ENCODE measurements around the gene CRIP2.

The CRIP2 gene

GRCh38 chr14:105444859-105445258, 29.8 kb upstream of the CRIP2 start:
- WGBS (ENCODE audit: insufficient coverage, insufficient read length) = no CpG with 5 or more reads among the region's 17 CpGs
- peaks cover 26% of the 10 kb centered on the region for H3K36me3 ChIP-seq (ENCODE audit: control insufficient read depth, insufficient read depth, low read length)
- no peak for DNase-seq (ENCODE audit: low read depth, low spot score)
- H3K4me1 ChIP-seq (ENCODE audit: control insufficient read depth, insufficient read depth, low read length) = no peaks in the 10 kb centered on the region; the same call in 1 of the 2 replicates
- H3K9me3 ChIP-seq (ENCODE audit: control insufficient read depth, insufficient read depth, low read length) = no peaks in the 10 kb centered on the region
- no peak overlapping the region for H3K27ac ChIP-seq (ENCODE audit: low read length)
- H3K4me3 ChIP-seq (ENCODE audit: low read length) = no peak overlapping the region
- no peaks in the 10 kb centered on the region for H3K27me3 ChIP-seq (ENCODE audit: control insufficient read depth, insufficient read depth, low read length)

GRCh38 chr14:105445290-105445689, 29.3 kb upstream of the CRIP2 start:
- H3K4me1 ChIP-seq (ENCODE audit: control insufficient read depth, insufficient read depth, low read length) = no peaks in the 10 kb centered on the region; the same call in 1 of the 2 replicates
- no peak overlapping the region for H3K4me3 ChIP-seq (ENCODE audit: low read length)
- H3K27me3 ChIP-seq (ENCODE audit: control insufficient read depth, insufficient read depth, low read length) = no peaks in the 10 kb centered on the region
- H3K27ac ChIP-seq (ENCODE audit: low read length) = no peak overlapping the region
- no CpG with 5 or more reads among the region's 24 CpGs for WGBS (ENCODE audit: insufficient coverage, insufficient read length)
- H3K36me3 ChIP-seq (ENCODE audit: control insufficient read depth, insufficient read depth, low read length) = peaks cover 30% of the 10 kb centered on the region
- H3K9me3 ChIP-seq (ENCODE audit: control insufficient read depth, insufficient read depth, low read length) = no peaks in the 10 kb centered on the region
- DNase-seq (ENCODE audit: low read depth, low spot score) = no peak

- Histone ChIP-seq H3K9me3 (ENCODE audit: control insufficient read depth, insufficient read depth, low read length) (no peaks in the 10 kb centered on the region), H3K27ac (ENCODE audit: low read length) (no peak overlapping the region), H3K4me3 (ENCODE audit: low read length) (no peak overlapping the region), H3K36me3 (ENCODE audit: control insufficient read depth, insufficient read depth, low read length) (peaks cover 37% of the 10 kb centered on the region), H3K4me1 (ENCODE audit: control insufficient read depth, insufficient read depth, low read length) (no peaks in the 10 kb centered on the region; the same call in 1 of the 2 replicates), H3K27me3 (ENCODE audit: control insufficient read depth, insufficient read depth, low read length) (no peaks in the 10 kb centered on the region)
- WGBS (ENCODE audit: insufficient coverage, insufficient read length) = no CpG with 5 or more reads among the region's 26 CpGs
- DNase-seq (ENCODE audit: low read depth, low spot score) = no peak
These were observed 28.4 kb upstream of the CRIP2 start for GRCh38 chr14:105445901-105446845.

- no peaks in the 10 kb centered on the region; the same call in 1 of the 2 replicates for H3K4me1 ChIP-seq (ENCODE audit: control insufficient read depth, insufficient read depth, low read length)
- H3K27ac ChIP-seq (ENCODE audit: low read length) = no peak overlapping the region
- H3K4me3 ChIP-seq (ENCODE audit: low read length) = no peak overlapping the region
- H3K27me3 ChIP-seq (ENCODE audit: control insufficient read depth, insufficient read depth, low read length) = no peaks in the 10 kb centered on the region
- DNase-seq (ENCODE audit: low read depth, low spot score) = no peak
- WGBS (ENCODE audit: insufficient coverage, insufficient read length) = no CpG with 5 or more reads among the region's 14 CpGs
- H3K9me3 ChIP-seq (ENCODE audit: control insufficient read depth, insufficient read depth, low read length) = no peaks in the 10 kb centered on the region
- H3K36me3 ChIP-seq (ENCODE audit: control insufficient read depth, insufficient read depth, low read length) = peaks cover 40% of the 10 kb centered on the region
These were observed 27.6 kb upstream of the CRIP2 start for GRCh38 chr14:105446971-105447370.

- Histone ChIP-seq H3K4me3 (ENCODE audit: low read length) (no peak overlapping the region), H3K27ac (ENCODE audit: low read length) (no peak overlapping the region), H3K36me3 (ENCODE audit: control insufficient read depth, insufficient read depth, low read length) (peaks cover 37% of the 10 kb centered on the region), H3K27me3 (ENCODE audit: control insufficient read depth, insufficient read depth, low read length) (no peaks in the 10 kb centered on the region), H3K9me3 (ENCODE audit: control insufficient read depth, insufficient read depth, low read length) (no peaks in the 10 kb centered on the region), H3K4me1 (ENCODE audit: control insufficient read depth, insufficient read depth, low read length) (no peaks in the 10 kb centered on the region; the same call in 1 of the 2 replicates)
- no CpG with 5 or more reads among the region's 31 CpGs for WGBS (ENCODE audit: insufficient coverage, insufficient read length)
- DNase-seq (ENCODE audit: low read depth, low spot score) = no peak
These were observed 26.7 kb upstream of the CRIP2 start for GRCh38 chr14:105447651-105448640.

GRCh38 chr14:105448706-105449111, 25.9 kb upstream of the CRIP2 start:
- DNase-seq (ENCODE audit: low read depth, low spot score) = peak; percentile 52
- WGBS (ENCODE audit: insufficient coverage, insufficient read length) = no CpG with 5 or more reads among the region's 16 CpGs
- Histone ChIP-seq H3K27ac (ENCODE audit: low read length) (no peak overlapping the region), H3K36me3 (ENCODE audit: control insufficient read depth, insufficient read depth, low read length) (peaks cover 39% of the 10 kb centered on the region), H3K4me1 (ENCODE audit: control insufficient read depth, insufficient read depth, low read length) (no peaks in the 10 kb centered on the region; the same call in 1 of the 2 replicates), H3K4me3 (ENCODE audit: low read length) (no peak overlapping the region), H3K9me3 (ENCODE audit: control insufficient read depth, insufficient read depth, low read length) (no peaks in the 10 kb centered on the region), H3K27me3 (ENCODE audit: control insufficient read depth, insufficient read depth, low read length) (no peaks in the 10 kb centered on the region)

GRCh38 chr14:105449276-105450122, 25.1 kb upstream of the CRIP2 start:
- no peaks in the 10 kb centered on the region for H3K27me3 ChIP-seq (ENCODE audit: control insufficient read depth, insufficient read depth, low read length)
- no CpG with 5 or more reads among the region's 47 CpGs for WGBS (ENCODE audit: insufficient coverage, insufficient read length)
- DNase-seq (ENCODE audit: low read depth, low spot score) = no peak
- H3K36me3 ChIP-seq (ENCODE audit: control insufficient read depth, insufficient read depth, low read length) = peaks cover 46% of the 10 kb centered on the region
- no peak overlapping the region for H3K4me3 ChIP-seq (ENCODE audit: low read length)
- H3K27ac ChIP-seq (ENCODE audit: low read length) = no peak overlapping the region
- no peaks in the 10 kb centered on the region for H3K9me3 ChIP-seq (ENCODE audit: control insufficient read depth, insufficient read depth, low read length)
- H3K4me1 ChIP-seq (ENCODE audit: control insufficient read depth, insufficient read depth, low read length) = no peaks in the 10 kb centered on the region; the same call in 1 of the 2 replicates

GRCh38 chr14:105450123-105450505, 24.5 kb upstream of the CRIP2 start:
- Histone ChIP-seq H3K4me1 (ENCODE audit: control insufficient read depth, insufficient read depth, low read length) (no peaks in the 10 kb centered on the region; the same call in 1 of the 2 replicates), H3K9me3 (ENCODE audit: control insufficient read depth, insufficient read depth, low read length) (no peaks in the 10 kb centered on the region), H3K36me3 (ENCODE audit: control insufficient read depth, insufficient read depth, low read length) (peaks cover 46% of the 10 kb centered on the region), H3K27ac (ENCODE audit: low read length) (no peak overlapping the region), H3K27me3 (ENCODE audit: control insufficient read depth, insufficient read depth, low read length) (no peaks in the 10 kb centered on the region), H3K4me3 (ENCODE audit: low read length) (no peak overlapping the region)
- DNase-seq (ENCODE audit: low read depth, low spot score) = no peak
- no CpG with 5 or more reads among the region's 22 CpGs for WGBS (ENCODE audit: insufficient coverage, insufficient read length)

GRCh38 chr14:105450864-105451720, 23.5 kb upstream of the CRIP2 start:
- no peak for DNase-seq (ENCODE audit: low read depth, low spot score)
- no CpG with 5 or more reads among the region's 29 CpGs for WGBS (ENCODE audit: insufficient coverage, insufficient read length)
- Histone ChIP-seq H3K27ac (ENCODE audit: low read length) (no peak overlapping the region), H3K9me3 (ENCODE audit: control insufficient read depth, insufficient read depth, low read length) (no peaks in the 10 kb centered on the region), H3K4me1 (ENCODE audit: control insufficient read depth, insufficient read depth, low read length) (no peaks in the 10 kb centered on the region; the same call in 1 of the 2 replicates), H3K27me3 (ENCODE audit: control insufficient read depth, insufficient read depth, low read length) (no peaks in the 10 kb centered on the region), H3K4me3 (ENCODE audit: low read length) (no peak overlapping the region), H3K36me3 (ENCODE audit: control insufficient read depth, insufficient read depth, low read length) (peaks cover 52% of the 10 kb centered on the region)
